Parathyroid adenoma (tissue), 2 donors: ENCODE measurements around the gene DAAM2.
A peak's percentile ranks its signal among the peaks of the same experiment; 100 is the strongest.

Experiments
- H2AFZ ChIP-seq: fragments of 300-600 bp; sonication (generic); one replicate; pipeline ENCODE4 v1.7.0; 2017; ENCODE audit warnings: antibody characterized with exemption, mild to moderate bottlenecking
- H3K27ac ChIP-seq: fragments of 300-600 bp; sonication (generic); one replicate; pipeline ENCODE4 v1.7.0; 2017
- H3K27me3 ChIP-seq: fragments of 300-600 bp; sonication (generic); one replicate; pipeline ENCODE4 v1.7.0; 2017; ENCODE audit warnings: low read length; ENCODE audit not compliant: control insufficient read depth, insufficient read depth
- H3K36me3 ChIP-seq: fragments of 300-600 bp; sonication (generic); one replicate; pipeline ENCODE4 v1.7.0; 2017; ENCODE audit warnings: low read length; ENCODE audit not compliant: control insufficient read depth, insufficient read depth
- H3K4me1 ChIP-seq: fragments of 300-600 bp; sonication (generic); one replicate; pipeline ENCODE4 v1.7.0; 2017; ENCODE audit warnings: control low read depth
- H3K4me2 ChIP-seq: fragments of 300-600 bp; sonication (generic); one replicate; pipeline ENCODE4 v1.7.0; 2017; ENCODE audit warnings: low read length
- H3K4me3 ChIP-seq: fragments of 300-600 bp; sonication (generic); one replicate; pipeline ENCODE4 v1.7.0; 2017; ENCODE audit warnings: low read depth, low read length
- H3K79me2 ChIP-seq: fragments of 300-600 bp; sonication (generic); one replicate; pipeline ENCODE4 v1.7.0; 2017; ENCODE audit warnings: control low read depth
- H3K9ac ChIP-seq: fragments of 300-600 bp; sonication (generic); one replicate; pipeline ENCODE4 v1.7.0; 2017; ENCODE audit warnings: mild to moderate bottlenecking
- H3K9me3 ChIP-seq: fragments of 300-600 bp; sonication (generic); one replicate; pipeline ENCODE4 v1.7.0; 2017; ENCODE audit warnings: low read length; ENCODE audit not compliant: control insufficient read depth
- CTCF ChIP-seq: fragments of 300-600 bp; sonication (generic); IDR thresholded peaks from one replicate; pipeline ENCODE4 v1.7.0; 2017; ENCODE audit warnings: antibody characterized with exemption, mild to moderate bottlenecking
- donor health status: primary hyperparathyroidism.

DAAM2 gene

GRCh38 chr6:39891976-39892375 lies 99.8 kb downstream of the DAAM2 start:
- Histone ChIP-seq H3K9ac (no peak overlapping the region), H3K9me3 (no peaks in the 10 kb centered on the region), H3K4me2 (no peak overlapping the region), H2AFZ (no peak overlapping the region), H3K79me2 (no peaks in the 10 kb centered on the region), H3K4me3 (no peak overlapping the region), H3K4me1 (no peaks in the 10 kb centered on the region), H3K36me3 (no peaks in the 10 kb centered on the region), H3K27ac (no peak overlapping the region), H3K27me3 (no peaks in the 10 kb centered on the region)
- no peak for TF ChIP-seq CTCF

GRCh38 chr6:39892490-39893129 lies 100.4 kb downstream of the DAAM2 start:
- H3K4me1 ChIP-seq: no peaks in the 10 kb centered on the region
- peak; percentile 72 for TF ChIP-seq CTCF
- H3K27me3 ChIP-seq: no peaks in the 10 kb centered on the region
- no peak overlapping the region for H3K4me2 ChIP-seq
- no peak overlapping the region for H3K4me3 ChIP-seq
- no peak overlapping the region for H3K9ac ChIP-seq
- no peak overlapping the region for H2AFZ ChIP-seq
- no peaks in the 10 kb centered on the region for H3K79me2 ChIP-seq
- no peak overlapping the region for H3K27ac ChIP-seq
- H3K9me3 ChIP-seq: no peaks in the 10 kb centered on the region
- no peaks in the 10 kb centered on the region for H3K36me3 ChIP-seq

- no peaks in the 10 kb centered on the region for H3K27me3 ChIP-seq
- no peaks in the 10 kb centered on the region for H3K79me2 ChIP-seq
- no peak overlapping the region for H2AFZ ChIP-seq
- H3K4me1 ChIP-seq: no peaks in the 10 kb centered on the region
- H3K36me3 ChIP-seq: no peaks in the 10 kb centered on the region
- no peak overlapping the region for H3K4me2 ChIP-seq
- H3K9ac ChIP-seq: no peak overlapping the region
- no peak overlapping the region for H3K4me3 ChIP-seq
- H3K9me3 ChIP-seq: no peaks in the 10 kb centered on the region
- H3K27ac ChIP-seq: no peak overlapping the region
- no peak for TF ChIP-seq CTCF
Observed at GRCh38 chr6:39893286-39893685, 101.1 kb downstream of the DAAM2 start.

GRCh38 chr6:39896701-39897100 lies 104.5 kb downstream of the DAAM2 start:
- Histone ChIP-seq H3K79me2 (no peaks in the 10 kb centered on the region), H3K4me3 (no peak overlapping the region), H3K9ac (no peak overlapping the region), H3K36me3 (no peaks in the 10 kb centered on the region), H2AFZ (no peak overlapping the region), H3K4me1 (no peaks in the 10 kb centered on the region), H3K9me3 (no peaks in the 10 kb centered on the region), H3K27ac (no peak overlapping the region), H3K27me3 (no peaks in the 10 kb centered on the region), H3K4me2 (no peak overlapping the region)
- no peak for TF ChIP-seq CTCF

- H3K27ac ChIP-seq: no peak overlapping the region
- H3K4me2 ChIP-seq: no peak overlapping the region
- H3K36me3 ChIP-seq: no peaks in the 10 kb centered on the region
- no peaks in the 10 kb centered on the region for H3K79me2 ChIP-seq
- H3K27me3 ChIP-seq: no peaks in the 10 kb centered on the region
- no peak overlapping the region for H2AFZ ChIP-seq
- no peak overlapping the region for H3K4me3 ChIP-seq
- TF ChIP-seq CTCF: no peak
- H3K9me3 ChIP-seq: no peaks in the 10 kb centered on the region
- no peaks in the 10 kb centered on the region for H3K4me1 ChIP-seq
- H3K9ac ChIP-seq: no peak overlapping the region
Observed at GRCh38 chr6:39897698-39898097, 105.5 kb downstream of the DAAM2 start.
